RPMI7951 (cell line): ENCODE measurements around the gene ARID1B. TPM values are rescaled to one million over a fixed set of nuclear protein-coding genes. Genes with fewer than 3 reads are reported as not detected.

Source experiments
- DNase-seq: peaks from one replicate; pipeline ENCODE4 v3.0.0-alpha.2; 2012; ENCODE audit warnings: low read depth
- total RNA-seq: library from RNA; depleted of rRNA; stranded (reverse); fragments of >200 nt; shearing (Covaris generic); gene quantifications from 2 replicates; pipeline ENCODE4 v1.2.3, GENCODE V29; 2014

ARID1B gene
- total RNA-seq, 1 experiment from 2014 or later: 14.8 TPM

DNA sequence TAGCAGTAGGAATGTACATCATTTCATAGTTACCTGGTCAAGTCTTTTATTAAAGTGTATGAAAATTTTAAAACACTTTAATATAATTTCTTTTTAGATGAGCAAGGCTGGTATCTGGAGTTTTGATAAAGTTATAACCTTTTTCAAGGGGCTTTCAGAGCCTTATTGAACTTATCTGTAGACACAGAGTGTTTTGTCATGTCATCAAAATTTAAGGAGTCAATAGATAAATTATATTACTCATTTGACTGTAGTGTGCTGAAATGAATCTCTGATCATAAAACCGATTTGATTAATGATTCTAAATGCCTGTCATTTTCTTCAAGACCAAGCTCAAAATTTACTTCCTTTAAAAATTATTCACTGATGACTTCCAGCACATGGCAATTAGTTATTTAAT is 125.6 kb downstream of the ARID1B start:
- no peak for DNase-seq

- DNase-seq: no peak
Measured at GRCh38 chr6:156904176-156904967, 127.2 kb downstream of the ARID1B start.

GRCh38 chr6:156905801-156906200 is 128.6 kb downstream of the ARID1B start:
- no peak for DNase-seq

DNA sequence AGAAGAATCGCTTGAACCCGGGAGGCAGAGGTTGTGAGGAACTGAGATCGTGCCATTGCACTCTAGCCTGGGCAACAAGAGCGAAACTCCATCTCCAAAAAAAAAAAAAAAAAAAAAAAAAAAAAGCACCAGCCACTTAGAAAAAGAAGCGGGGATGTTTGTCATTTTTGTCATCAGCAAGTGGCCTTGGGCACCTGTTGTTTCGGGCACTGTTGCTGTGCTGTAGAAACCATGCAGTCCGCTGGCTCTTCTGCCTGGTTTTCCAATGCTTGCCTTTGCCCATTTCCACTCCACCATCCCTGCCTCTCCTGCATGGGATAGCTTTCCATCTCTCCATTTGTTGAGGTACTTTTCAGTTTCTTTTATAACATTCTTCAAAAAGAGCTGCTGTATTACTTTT is 129.3 kb downstream of the ARID1B start:
- DNase-seq: no peak

DNA sequence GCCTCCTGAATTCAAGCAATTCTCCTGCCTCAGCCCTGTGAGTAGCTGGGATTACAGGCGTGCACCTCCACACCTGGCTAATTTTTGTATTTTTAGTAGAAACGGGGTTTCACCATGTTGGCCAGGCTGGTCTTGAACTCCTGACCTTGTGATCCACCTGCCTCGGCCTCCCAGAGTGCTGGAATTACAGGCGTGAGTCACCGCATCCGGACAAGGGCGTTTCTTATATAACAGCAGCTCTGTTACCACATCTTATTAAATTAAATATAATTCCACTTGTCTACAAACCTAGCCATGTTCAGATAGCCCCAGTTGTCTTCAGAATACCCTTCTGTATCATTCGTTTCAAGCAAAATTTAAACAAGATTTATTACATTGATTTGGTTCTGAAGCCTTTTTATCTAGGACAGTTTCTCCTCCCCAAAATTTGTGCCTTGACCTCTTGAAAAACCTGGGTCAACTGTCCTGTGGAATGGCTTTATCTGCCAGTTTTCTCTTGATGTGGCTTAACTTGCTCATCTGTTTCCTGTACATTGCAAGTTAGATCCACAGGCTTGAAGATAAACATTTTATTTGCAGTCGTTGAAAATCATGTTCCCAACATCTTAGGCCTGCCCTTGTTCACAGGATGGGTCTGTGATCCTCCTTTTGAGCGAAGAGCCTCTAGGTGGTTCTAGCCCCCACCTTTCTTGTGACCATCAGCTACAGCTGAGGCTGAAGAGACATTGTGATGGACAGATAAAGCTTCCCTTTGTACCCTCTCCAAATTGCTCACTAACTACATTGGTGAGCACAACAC is 132.2 kb downstream of the ARID1B start:
- DNase-seq: no peak

DNA sequence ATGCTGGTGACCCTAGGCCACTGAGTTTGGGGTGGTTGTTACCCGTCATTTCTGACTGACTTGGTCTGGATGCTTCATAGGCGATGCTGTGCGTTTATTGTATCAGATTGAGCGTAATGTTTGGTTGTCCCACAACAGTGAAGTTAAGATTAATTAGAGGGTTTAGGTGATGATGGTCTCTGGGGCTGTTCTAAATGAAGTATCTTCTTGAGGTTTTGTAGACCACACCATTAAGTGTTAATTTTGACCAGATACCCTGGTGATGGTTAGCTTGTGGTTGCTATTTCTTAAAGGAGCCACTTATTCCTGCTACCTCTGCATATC is 132.8 kb downstream of the ARID1B start:
- no peak for DNase-seq

DNA sequence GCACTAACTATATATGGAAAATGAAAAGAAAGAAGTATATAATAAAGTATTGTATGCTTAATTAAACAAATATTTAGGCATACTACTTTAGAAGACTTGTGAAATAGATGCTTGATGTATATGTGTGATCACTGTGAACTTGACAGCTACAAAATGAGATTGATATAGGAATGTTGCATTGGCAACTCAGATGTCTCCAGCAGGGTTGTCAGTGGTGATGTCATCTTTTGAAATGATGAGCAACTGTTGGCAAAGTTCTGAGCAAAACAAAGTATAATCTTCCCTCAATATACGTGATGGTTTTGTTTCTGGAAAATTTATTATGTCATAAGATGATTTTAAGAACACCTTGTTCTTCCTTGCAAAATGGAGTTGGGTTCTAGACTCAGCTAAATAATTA is 133.8 kb downstream of the ARID1B start:
- DNase-seq: no peak

- DNase-seq: no peak
Measured at GRCh38 chr6:156911581-156911980, 134.4 kb downstream of the ARID1B start.

DNA sequence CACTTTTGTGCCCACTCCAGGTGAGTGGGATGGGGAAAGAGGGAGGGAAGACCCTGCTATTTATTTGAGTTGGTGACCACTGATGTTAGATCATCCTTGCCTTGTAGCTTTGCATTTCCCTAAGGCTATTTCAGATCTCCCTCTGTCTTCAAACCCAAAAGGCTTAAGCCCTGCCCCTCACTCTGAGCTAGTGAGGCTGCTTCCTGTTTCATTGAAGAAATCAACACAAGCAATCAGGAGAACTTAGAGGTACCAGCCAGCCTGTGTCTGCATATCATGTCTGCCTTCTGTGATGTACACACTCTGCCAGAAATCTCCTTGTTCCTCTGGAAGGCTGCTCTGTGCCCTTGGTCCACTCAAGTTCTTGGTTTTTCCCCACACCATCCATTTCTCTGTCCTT is 135.3 kb downstream of the ARID1B start:
- DNase-seq: no peak

DNA sequence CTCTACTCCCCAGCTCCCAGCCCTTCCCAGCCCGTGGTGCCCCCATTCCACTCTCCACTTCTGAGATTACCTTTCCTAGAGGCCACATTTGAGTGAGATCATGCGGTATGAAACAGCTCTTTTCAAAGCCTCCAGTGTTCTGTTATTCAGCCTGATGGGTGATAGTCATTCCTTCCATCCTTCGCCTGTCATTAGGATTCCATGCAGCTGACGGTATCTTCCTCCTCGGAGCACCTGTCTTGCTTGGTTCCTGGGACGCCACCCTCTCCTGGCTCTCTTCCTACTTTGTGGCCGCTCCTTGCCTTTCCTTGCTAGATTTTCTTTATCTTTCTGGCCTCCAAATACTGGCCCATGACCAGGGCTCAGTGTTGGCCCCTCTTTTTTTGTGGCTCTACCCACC is 137.0 kb downstream of the ARID1B start:
- no peak for DNase-seq

- DNase-seq: no peak
Measured at GRCh38 chr6:156916130-156916801, 139.1 kb downstream of the ARID1B start.

- no peak for DNase-seq
Measured at GRCh38 chr6:156917213-156917612, 140.0 kb downstream of the ARID1B start.

DNA sequence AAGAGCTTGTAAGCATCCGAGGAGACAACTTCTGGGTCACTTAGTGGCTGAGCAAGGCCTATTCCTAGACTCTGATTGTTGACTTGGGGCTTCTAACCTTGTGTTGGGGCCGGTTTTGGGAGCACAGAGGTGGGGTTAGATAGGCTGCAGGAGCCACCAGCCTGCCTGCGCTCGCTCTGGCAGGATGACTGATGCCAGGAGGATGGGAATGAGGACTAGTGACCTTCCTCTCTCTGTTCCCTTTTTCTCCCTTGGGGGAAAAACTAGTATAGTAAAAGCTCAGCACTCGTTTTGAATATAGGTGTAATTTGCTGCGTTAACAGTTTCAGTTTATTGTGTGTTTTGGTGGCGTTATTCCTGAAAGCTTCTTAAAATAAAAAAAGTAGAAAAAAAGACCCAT is 141.5 kb downstream of the ARID1B start:
- DNase-seq: no peak

DNA sequence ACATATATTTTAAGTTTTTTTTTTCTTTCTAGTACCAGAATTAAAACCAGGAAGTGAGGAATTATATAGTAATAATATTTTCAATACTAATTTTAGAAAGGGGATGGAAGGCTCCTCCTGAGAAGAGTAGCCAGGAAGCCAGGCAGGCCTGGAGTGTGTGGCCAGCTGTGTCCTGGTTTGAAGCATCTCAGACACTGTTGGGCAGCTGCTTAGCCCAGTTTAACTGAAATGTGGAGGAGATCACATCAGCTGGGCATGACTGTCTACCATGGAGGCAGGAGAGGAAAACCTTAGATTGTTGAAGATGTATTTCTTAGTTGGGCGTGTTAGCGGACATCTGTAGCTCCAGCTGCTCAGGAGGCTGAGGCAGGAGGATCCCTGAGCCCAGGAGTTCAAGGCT is 142.2 kb downstream of the ARID1B start:
- DNase-seq: no peak

- DNase-seq: no peak
Measured at GRCh38 chr6:156919814-156920369, 142.7 kb downstream of the ARID1B start.

DNA sequence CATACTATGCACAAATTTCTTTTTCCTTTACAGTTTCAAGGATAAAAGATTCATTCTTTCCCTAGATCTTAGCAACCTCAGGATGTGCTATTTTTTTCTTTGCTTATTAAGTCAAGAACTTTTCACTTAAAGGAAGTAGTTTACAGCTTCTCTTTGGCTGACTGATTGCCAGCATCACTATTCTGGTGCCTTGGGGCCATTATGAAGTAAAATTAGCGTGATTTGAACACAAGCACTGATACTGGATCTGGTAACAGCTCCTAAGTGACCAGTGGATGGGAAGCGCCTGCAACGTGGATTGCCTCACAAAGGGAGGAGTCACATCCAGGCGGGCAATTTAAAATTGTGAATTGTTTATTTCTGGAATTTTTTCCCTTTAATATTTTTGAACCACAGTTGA is 147.1 kb downstream of the ARID1B start:
- no peak for DNase-seq

GRCh38 chr6:156925026-156925425 is 147.8 kb downstream of the ARID1B start:
- DNase-seq: no peak

DNA sequence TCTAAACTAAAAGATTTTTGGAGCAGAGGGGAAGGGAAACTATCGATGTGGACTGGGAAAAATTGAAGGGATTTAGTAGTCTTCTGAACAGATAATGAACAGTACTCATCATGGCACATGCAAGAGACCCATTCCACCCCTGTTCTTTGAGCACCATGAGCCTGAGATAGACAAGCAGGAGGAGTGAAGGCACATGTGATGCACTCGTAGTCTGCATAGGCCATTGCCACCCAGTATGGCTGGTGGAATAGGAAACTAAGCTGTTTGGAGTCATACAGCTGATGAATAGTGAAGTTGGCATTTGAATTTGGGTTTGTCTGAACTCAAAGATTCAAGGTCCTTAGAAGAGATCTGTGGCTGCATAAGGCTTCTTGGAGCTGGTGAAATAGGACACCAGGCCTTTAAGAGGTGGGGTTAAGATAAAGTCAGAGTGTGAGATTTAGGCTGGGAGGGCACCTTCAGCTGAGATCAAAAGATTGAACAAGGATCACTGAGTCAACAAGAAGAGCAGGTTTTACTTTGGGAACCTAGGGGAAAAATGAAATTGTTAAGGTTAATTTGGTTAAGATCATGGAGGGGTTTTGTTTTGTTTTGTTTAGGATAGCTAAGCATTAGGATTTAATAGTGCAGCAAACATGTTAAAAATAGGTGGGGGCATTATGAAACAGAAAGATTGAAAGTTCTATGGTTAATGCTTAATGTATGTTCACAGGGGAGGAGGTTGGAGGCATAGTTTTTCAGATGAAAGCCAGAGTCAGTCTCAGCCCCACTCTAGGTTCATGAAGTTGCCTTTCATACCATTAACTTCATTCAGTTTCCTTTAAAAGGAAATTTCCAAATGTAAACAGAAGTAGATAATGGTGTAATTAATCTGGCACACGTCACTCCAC is 148.8 kb downstream of the ARID1B start:
- no peak for DNase-seq

- no peak for DNase-seq
Measured at GRCh38 chr6:156928126-156928525, 150.9 kb downstream of the ARID1B start.

DNA sequence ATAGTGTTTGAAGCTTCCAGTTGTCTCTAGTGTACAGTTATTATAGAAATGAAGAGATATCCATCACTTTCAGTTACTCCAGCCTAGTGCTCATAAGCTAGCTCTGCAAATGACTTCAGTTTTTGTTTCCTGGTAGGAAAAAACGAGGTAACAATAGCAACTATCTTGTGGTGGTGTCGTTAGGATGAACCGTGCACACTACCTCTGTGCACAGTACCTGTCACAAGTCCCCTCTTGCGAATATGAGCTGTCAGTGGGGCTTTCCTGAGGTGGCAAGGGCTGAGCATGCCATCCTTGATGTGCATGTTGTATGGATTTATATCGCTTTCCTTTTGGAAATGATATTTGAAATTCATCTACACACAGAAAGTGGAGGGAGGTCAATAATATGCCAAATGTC is 151.8 kb downstream of the ARID1B start:
- DNase-seq: no peak

- no peak for DNase-seq
Measured at GRCh38 chr6:156931283-156931682, 154.1 kb downstream of the ARID1B start.
